Sigmoid colon (tissue), 4 donors: Measurements from ENCODE around the gene RUFY2.

Experiments
- EP300 ChIP-seq, 4 donors: sonication (generic); formaldehyde crosslinking; IDR thresholded peaks; one replicate each; pipeline ENCODE4 v1.6.1; 2017; ENCODE audit warnings: antibody characterized with exemption in 4 of 4
- POLR2A ChIP-seq, 2 donors: fragments of 450-650 bp; IDR thresholded peaks; one replicate each; pipeline ENCODE4 v1.6.1; 2016; ENCODE audit warnings: antibody characterized with exemption in 2 of 2, mild to moderate bottlenecking in 2 of 2, moderate library complexity in 2 of 2
- POLR2AphosphoS5 ChIP-seq, 4 donors: sonication (generic); formaldehyde crosslinking; IDR thresholded peaks; one replicate each; pipeline ENCODE4 v1.6.1; 2017; ENCODE audit warnings: antibody characterized with exemption in 4 of 4
- TF ChIP-seq, protein P1 (sequence below), 4 experiments: fragments of 450-650 bp in 3 of 4; fragments of 200-600 bp in 1 of 4; IDR thresholded peaks; one replicate each; pipeline ENCODE4 v1.5.1; 2016 to 2019; ENCODE audit warnings: antibody characterized with exemption in 4 of 4, mild to moderate bottlenecking in 3 of 4, moderate library complexity in 2 of 4

DNA sequence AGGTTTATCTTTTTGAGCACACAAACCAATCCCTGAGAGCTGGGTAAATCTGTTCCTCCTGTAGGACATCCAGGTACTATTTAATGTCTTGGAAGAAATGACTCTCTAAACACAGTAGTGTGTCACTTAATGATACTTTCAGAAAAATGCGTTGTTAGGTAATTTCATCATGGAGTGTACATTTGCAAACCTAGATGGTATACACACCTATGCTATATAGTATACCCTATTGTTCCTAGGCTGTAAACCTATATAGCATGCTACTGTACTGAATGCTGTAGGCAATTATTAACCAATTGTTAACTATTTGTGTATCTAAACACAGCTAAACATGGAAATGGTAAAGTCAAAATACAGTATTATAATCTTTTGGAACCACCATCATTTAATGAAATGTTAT, 10.1 kb downstream of the RUFY2 start:
- TF ChIP-seq, protein P1, sequence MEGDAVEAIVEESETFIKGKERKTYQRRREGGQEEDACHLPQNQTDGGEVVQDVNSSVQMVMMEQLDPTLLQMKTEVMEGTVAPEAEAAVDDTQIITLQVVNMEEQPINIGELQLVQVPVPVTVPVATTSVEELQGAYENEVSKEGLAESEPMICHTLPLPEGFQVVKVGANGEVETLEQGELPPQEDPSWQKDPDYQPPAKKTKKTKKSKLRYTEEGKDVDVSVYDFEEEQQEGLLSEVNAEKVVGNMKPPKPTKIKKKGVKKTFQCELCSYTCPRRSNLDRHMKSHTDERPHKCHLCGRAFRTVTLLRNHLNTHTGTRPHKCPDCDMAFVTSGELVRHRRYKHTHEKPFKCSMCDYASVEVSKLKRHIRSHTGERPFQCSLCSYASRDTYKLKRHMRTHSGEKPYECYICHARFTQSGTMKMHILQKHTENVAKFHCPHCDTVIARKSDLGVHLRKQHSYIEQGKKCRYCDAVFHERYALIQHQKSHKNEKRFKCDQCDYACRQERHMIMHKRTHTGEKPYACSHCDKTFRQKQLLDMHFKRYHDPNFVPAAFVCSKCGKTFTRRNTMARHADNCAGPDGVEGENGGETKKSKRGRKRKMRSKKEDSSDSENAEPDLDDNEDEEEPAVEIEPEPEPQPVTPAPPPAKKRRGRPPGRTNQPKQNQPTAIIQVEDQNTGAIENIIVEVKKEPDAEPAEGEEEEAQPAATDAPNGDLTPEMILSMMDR (IDR thresholded peaks at IDR 0.05) = no peak
- no peak for TF ChIP-seq POLR2A (IDR thresholded peaks at IDR 0.05)
- no peak for TF ChIP-seq POLR2AphosphoS5 (IDR thresholded peaks at IDR 0.05)
- TF ChIP-seq EP300 (IDR thresholded peaks at IDR 0.05) = no peak
